PFSK-1 (cell line): ENCODE measurements around the gene CAPZA1.

Experiments used
- FOXP2 ChIP-seq: optimal IDR thresholded peaks from 2 replicates; pipeline ENCODE3; 2011; ENCODE audit warnings: borderline replicate concordance, control low read depth, inconsistent platforms; ENCODE audit not compliant: insufficient read depth; ENCODE audit errors: extremely low read length, extremely low read depth
- POLR2AphosphoS5 ChIP-seq: IDR thresholded peaks from 2 replicates; pipeline ENCODE4 v1.6.1; 2012; ENCODE audit warnings: low read depth, mild to moderate bottlenecking, control low read depth, low read length, moderate library complexity
- SIN3A ChIP-seq: IDR thresholded peaks from 2 replicates; pipeline ENCODE4 v1.6.1; 2012; ENCODE audit warnings: mild to moderate bottlenecking, low read length, moderate library complexity, borderline replicate concordance; ENCODE audit not compliant: insufficient read depth
- TAF1 ChIP-seq: IDR thresholded peaks from 2 replicates; pipeline ENCODE4 v1.6.1; 2012; ENCODE audit warnings: low read length, control low read depth, borderline replicate concordance; ENCODE audit not compliant: insufficient read depth
- TF ChIP-seq, protein P1 (sequence below), 2 experiments: IDR thresholded peaks; 2 replicates each; pipeline versions ENCODE4 v1.6.1 to v1.8.0; 2011 to 2012; ENCODE audit warnings: low read depth in 2 of 2, low read length in 2 of 2, control low read depth in 1 of 2, inconsistent platforms in 1 of 2, mild to moderate bottlenecking in 1 of 2, moderate library complexity in 1 of 2; ENCODE audit not compliant: insufficient read depth in 1 of 2

CAPZA1 gene

GRCh38 chr1:112720800-112721199 is 101.2 kb downstream of the CAPZA1 start:
- TF ChIP-seq, protein P1, sequence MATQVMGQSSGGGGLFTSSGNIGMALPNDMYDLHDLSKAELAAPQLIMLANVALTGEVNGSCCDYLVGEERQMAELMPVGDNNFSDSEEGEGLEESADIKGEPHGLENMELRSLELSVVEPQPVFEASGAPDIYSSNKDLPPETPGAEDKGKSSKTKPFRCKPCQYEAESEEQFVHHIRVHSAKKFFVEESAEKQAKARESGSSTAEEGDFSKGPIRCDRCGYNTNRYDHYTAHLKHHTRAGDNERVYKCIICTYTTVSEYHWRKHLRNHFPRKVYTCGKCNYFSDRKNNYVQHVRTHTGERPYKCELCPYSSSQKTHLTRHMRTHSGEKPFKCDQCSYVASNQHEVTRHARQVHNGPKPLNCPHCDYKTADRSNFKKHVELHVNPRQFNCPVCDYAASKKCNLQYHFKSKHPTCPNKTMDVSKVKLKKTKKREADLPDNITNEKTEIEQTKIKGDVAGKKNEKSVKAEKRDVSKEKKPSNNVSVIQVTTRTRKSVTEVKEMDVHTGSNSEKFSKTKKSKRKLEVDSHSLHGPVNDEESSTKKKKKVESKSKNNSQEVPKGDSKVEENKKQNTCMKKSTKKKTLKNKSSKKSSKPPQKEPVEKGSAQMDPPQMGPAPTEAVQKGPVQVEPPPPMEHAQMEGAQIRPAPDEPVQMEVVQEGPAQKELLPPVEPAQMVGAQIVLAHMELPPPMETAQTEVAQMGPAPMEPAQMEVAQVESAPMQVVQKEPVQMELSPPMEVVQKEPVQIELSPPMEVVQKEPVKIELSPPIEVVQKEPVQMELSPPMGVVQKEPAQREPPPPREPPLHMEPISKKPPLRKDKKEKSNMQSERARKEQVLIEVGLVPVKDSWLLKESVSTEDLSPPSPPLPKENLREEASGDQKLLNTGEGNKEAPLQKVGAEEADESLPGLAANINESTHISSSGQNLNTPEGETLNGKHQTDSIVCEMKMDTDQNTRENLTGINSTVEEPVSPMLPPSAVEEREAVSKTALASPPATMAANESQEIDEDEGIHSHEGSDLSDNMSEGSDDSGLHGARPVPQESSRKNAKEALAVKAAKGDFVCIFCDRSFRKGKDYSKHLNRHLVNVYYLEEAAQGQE (IDR thresholded peaks at IDR 0.05; ENCODE audit: insufficient read depth in 1 of 2, low read depth in 2 of 2, low read length in 2 of 2), result no peak
- TF ChIP-seq SIN3A, result no peak
- no peak for TF ChIP-seq POLR2AphosphoS5
- no peak for TF ChIP-seq TAF1
- TF ChIP-seq FOXP2, result no peak
